Mesendoderm (in vitro differentiated cells): ENCODE results near the gene SUGCT.

Experiments used
- DNase-seq: peaks from one replicate; pipeline ENCODE4 v3.0.0; 2013
- H2AK5ac ChIP-seq: 2 replicates; pipeline ENCODE4 v1.6.1; 2013; ENCODE audit warnings: low read length, inconsistent platforms
- H2BK120ac ChIP-seq: 2 replicates; pipeline ENCODE4 v1.6.1; 2013; ENCODE audit warnings: low read depth, mild to moderate bottlenecking, low read length, moderate library complexity, mixed read lengths
- H2BK15ac ChIP-seq: replicated peaks from 2 replicates; pipeline ENCODE4 v1.6.1; 2013; ENCODE audit warnings: low read depth, mild to moderate bottlenecking, moderate library complexity
- H2BK5ac ChIP-seq: 2 replicates; pipeline ENCODE4 v1.6.1; 2013; ENCODE audit warnings: low read length, inconsistent platforms
- H3K18ac ChIP-seq: 2 replicates; pipeline ENCODE4 v1.6.1; 2013; ENCODE audit warnings: mild to moderate bottlenecking, low read length, mixed read lengths
- H3K23ac ChIP-seq: one replicate; pipeline ENCODE4 v1.6.1; 2013; ENCODE audit warnings: low read length
- H3K27ac ChIP-seq: 2 replicates; pipeline ENCODE4 v1.5.1; 2013; ENCODE audit warnings: low read depth, mild to moderate bottlenecking, inconsistent platforms, low read length, moderate library complexity
- H3K27me3 ChIP-seq: 2 replicates; pipeline ENCODE4 v1.6.1; 2013; ENCODE audit warnings: low read length, control low read depth, mild to moderate bottlenecking, inconsistent platforms; ENCODE audit not compliant: insufficient read depth, poor library complexity
- H3K36me3 ChIP-seq: 2 replicates; pipeline ENCODE4 v1.6.1; 2013; ENCODE audit warnings: low read length, inconsistent platforms; ENCODE audit not compliant: control insufficient read depth, insufficient read depth
- H3K4ac ChIP-seq: one replicate; pipeline ENCODE4 v1.6.1; 2013; ENCODE audit warnings: low read depth, mild to moderate bottlenecking, low read length, moderate library complexity
- H3K4me1 ChIP-seq: 2 replicates; pipeline ENCODE4 v1.6.1; 2013; ENCODE audit warnings: low read depth, low read length, inconsistent platforms; ENCODE audit not compliant: control insufficient read depth
- H3K4me2 ChIP-seq: 2 replicates; pipeline ENCODE4 v1.6.1; 2013; ENCODE audit warnings: low read length
- H3K4me3 ChIP-seq: 2 replicates; pipeline ENCODE4 v1.5.1; 2013; ENCODE audit warnings: mild to moderate bottlenecking, low read length
- H3K56ac ChIP-seq: one replicate; pipeline ENCODE4 v1.6.1; 2013; ENCODE audit warnings: low read length
- H3K79me1 ChIP-seq: 2 replicates; pipeline ENCODE4 v1.6.1; 2013; ENCODE audit warnings: low read length, inconsistent platforms
- H3K79me2 ChIP-seq: 2 replicates; pipeline ENCODE4 v1.6.1; 2013; ENCODE audit warnings: mild to moderate bottlenecking, low read length; ENCODE audit not compliant: control insufficient read depth, insufficient read depth
- H3K9ac ChIP-seq: 2 replicates; pipeline ENCODE4 v1.6.1; 2013; ENCODE audit warnings: low read length, inconsistent platforms
- H4K5ac ChIP-seq: one replicate; pipeline ENCODE4 v1.6.1; 2013; ENCODE audit warnings: low read length
- H4K8ac ChIP-seq: one replicate; pipeline ENCODE4 v1.6.1; 2013; ENCODE audit warnings: low read depth, mild to moderate bottlenecking, control low read depth, low read length, moderate library complexity
- WGBS: extraction: QIAGEN DNeasy Blood & Tissue Kit; methylation state at CpG from one replicate; pipeline ENCODE4 v1.1.7; 2013; ENCODE audit warnings: low lambda C conversion rate, missing lambda C conversion rate; ENCODE audit not compliant: insufficient coverage; ENCODE audit errors: extremely low coverage; 5-methylcytosine and 5-hydroxymethylcytosine counted together

The SUGCT gene

GRCh38 chr7:40234666-40235065 lies 99.9 kb downstream of the SUGCT start:
- Histone ChIP-seq H3K56ac (no peak overlapping the region), H3K4ac (no peak overlapping the region), H3K27ac (no peak overlapping the region), H3K4me1 (no peaks in the 10 kb centered on the region), H2BK15ac (no peak overlapping the region), H3K79me1 (no peaks in the 10 kb centered on the region), H4K5ac (no peak overlapping the region), H3K4me2 (no peak overlapping the region), H2BK120ac (no peak overlapping the region), H3K18ac (no peak overlapping the region), H2AK5ac (no peak overlapping the region), H3K36me3 (no peaks in the 10 kb centered on the region), H3K79me2 (no peaks in the 10 kb centered on the region), H4K8ac (no peak overlapping the region), H3K27me3 (no peaks in the 10 kb centered on the region), H3K9ac (no peak overlapping the region), H3K23ac (no peak overlapping the region), H2BK5ac (no peak overlapping the region), H3K4me3 (no peak overlapping the region)
- DNase-seq, result no peak
- no CpG with 5 or more reads among the region's 8 CpGs for WGBS

- no peak overlapping the region for H3K56ac ChIP-seq
- WGBS, result no CpG with 5 or more reads among the region's 1 CpG
- no peaks in the 10 kb centered on the region for H3K36me3 ChIP-seq
Observed at GRCh38 chr7:40237731-40238130, 102.9 kb downstream of the SUGCT start.

GRCh38 chr7:40239755-40240303 lies 105.0 kb downstream of the SUGCT start:
- no peak overlapping the region for H2AK5ac ChIP-seq
- H3K23ac ChIP-seq, result no peak overlapping the region
- no peak overlapping the region for H3K18ac ChIP-seq
- H3K36me3 ChIP-seq, result no peaks in the 10 kb centered on the region
- no peaks in the 10 kb centered on the region for H3K79me1 ChIP-seq
- no peak overlapping the region for H4K8ac ChIP-seq
- no peak overlapping the region for H3K56ac ChIP-seq
- H3K4ac ChIP-seq, result no peak overlapping the region
- H2BK5ac ChIP-seq, result no peak overlapping the region
- no peak overlapping the region for H3K27ac ChIP-seq
- H3K27me3 ChIP-seq, result no peaks in the 10 kb centered on the region
- no peak overlapping the region for H2BK15ac ChIP-seq
- no peak for DNase-seq
- no peak overlapping the region for H3K4me3 ChIP-seq
- H2BK120ac ChIP-seq, result no peak overlapping the region
- H3K4me2 ChIP-seq, result no peak overlapping the region
- H3K79me2 ChIP-seq, result no peaks in the 10 kb centered on the region
- WGBS, result no CpG with 5 or more reads among the region's 7 CpGs
- H3K4me1 ChIP-seq, result no peaks in the 10 kb centered on the region
- H4K5ac ChIP-seq, result no peak overlapping the region
- H3K9ac ChIP-seq, result no peak overlapping the region

More at GRCh38 chr7:40237731-40238130, 102.9 kb downstream of the SUGCT start:
- Histone ChIP-seq H4K8ac (no peak overlapping the region), H3K79me1 (no peaks in the 10 kb centered on the region), H2BK15ac (no peak overlapping the region), H3K9ac (no peak overlapping the region), H4K5ac (no peak overlapping the region), H3K23ac (no peak overlapping the region), H3K4me2 (no peak overlapping the region), H2BK120ac (no peak overlapping the region), H2AK5ac (no peak overlapping the region), H3K18ac (no peak overlapping the region), H3K4ac (no peak overlapping the region), H3K27ac (no peak overlapping the region), H3K4me1 (no peaks in the 10 kb centered on the region), H3K79me2 (no peaks in the 10 kb centered on the region), H3K4me3 (no peak overlapping the region), H3K27me3 (no peaks in the 10 kb centered on the region), H2BK5ac (no peak overlapping the region)
- DNase-seq, result no peak

GRCh38 chr7:40243076-40243475 lies 108.3 kb downstream of the SUGCT start:
- Histone ChIP-seq H3K27me3 (no peaks in the 10 kb centered on the region), H3K4me2 (no peak overlapping the region), H2BK15ac (no peak overlapping the region), H4K5ac (no peak overlapping the region), H2BK5ac (no peak overlapping the region), H3K79me1 (no peaks in the 10 kb centered on the region), H3K4me3 (no peak overlapping the region), H3K23ac (no peak overlapping the region), H3K56ac (no peak overlapping the region), H3K4me1 (no peaks in the 10 kb centered on the region), H3K9ac (no peak overlapping the region), H3K4ac (no peak overlapping the region), H3K27ac (no peak overlapping the region), H2BK120ac (no peak overlapping the region), H4K8ac (no peak overlapping the region), H2AK5ac (no peak overlapping the region), H3K18ac (no peak overlapping the region), H3K79me2 (no peaks in the 10 kb centered on the region), H3K36me3 (no peaks in the 10 kb centered on the region)
- no CpG with 5 or more reads among the region's 1 CpG for WGBS
- no peak for DNase-seq

- Histone ChIP-seq H3K27me3 (no peaks in the 10 kb centered on the region), H3K23ac (no peak overlapping the region), H4K5ac (no peak overlapping the region), H3K4ac (no peak overlapping the region), H3K27ac (no peak overlapping the region), H3K4me2 (no peak overlapping the region), H3K9ac (no peak overlapping the region), H2AK5ac (no peak overlapping the region), H3K18ac (no peak overlapping the region), H2BK15ac (no peak overlapping the region), H3K4me3 (no peak overlapping the region), H3K79me1 (no peaks in the 10 kb centered on the region), H4K8ac (no peak overlapping the region), H3K4me1 (no peaks in the 10 kb centered on the region), H2BK120ac (no peak overlapping the region), H2BK5ac (no peak overlapping the region), H3K36me3 (no peaks in the 10 kb centered on the region), H3K56ac (no peak overlapping the region), H3K79me2 (no peaks in the 10 kb centered on the region)
- WGBS, result no CpG with 5 or more reads among the region's 4 CpGs
- peak; percentile 57 for DNase-seq
Observed at GRCh38 chr7:40244226-40244625, 109.4 kb downstream of the SUGCT start.

- H3K9ac ChIP-seq, result no peak overlapping the region
- no peak overlapping the region for H2BK15ac ChIP-seq
- no peak overlapping the region for H4K8ac ChIP-seq
- H2AK5ac ChIP-seq, result no peak overlapping the region
- H3K27ac ChIP-seq, result no peak overlapping the region
- no peaks in the 10 kb centered on the region for H3K4me1 ChIP-seq
- H2BK5ac ChIP-seq, result no peak overlapping the region
- no peak for DNase-seq
- H3K79me1 ChIP-seq, result no peaks in the 10 kb centered on the region
- no peak overlapping the region for H3K4ac ChIP-seq
- H4K5ac ChIP-seq, result no peak overlapping the region
- no peaks in the 10 kb centered on the region for H3K27me3 ChIP-seq
- no peaks in the 10 kb centered on the region for H3K36me3 ChIP-seq
- H3K4me3 ChIP-seq, result no peak overlapping the region
- no peak overlapping the region for H3K18ac ChIP-seq
- no CpG with 5 or more reads among the region's 8 CpGs for WGBS
- H3K23ac ChIP-seq, result no peak overlapping the region
- no peak overlapping the region for H3K56ac ChIP-seq
- H2BK120ac ChIP-seq, result no peak overlapping the region
- H3K79me2 ChIP-seq, result no peaks in the 10 kb centered on the region
- no peak overlapping the region for H3K4me2 ChIP-seq
Observed at GRCh38 chr7:40248681-40249080, 113.9 kb downstream of the SUGCT start.
